Loucy (cell line): Measurements from ENCODE around the gene DOK7.

Experiments
- H2AFZ ChIP-seq: fragments of 200-600 bp; sonication (generic); 2 replicates; pipeline ENCODE4 v1.6.0; 2016; ENCODE audit warnings: antibody characterized with exemption, mild to moderate bottlenecking, low read length, moderate library complexity
- H3F3A ChIP-seq: fragments of 200-600 bp; 2 replicates; pipeline ENCODE4 v1.6.0; 2016; ENCODE audit warnings: antibody characterized with exemption, low read depth, mild to moderate bottlenecking
- H3K27me3 ChIP-seq: fragments of 200-600 bp; sonication (generic); 2 replicates; pipeline ENCODE4 v1.6.1; 2014; ENCODE audit warnings: low read length, mild to moderate bottlenecking; ENCODE audit not compliant: insufficient read depth, poor library complexity, severe bottlenecking
- H3K36me3 ChIP-seq: fragments of 200-600 bp; sonication (generic); 2 replicates; pipeline ENCODE4 v1.6.1; 2016; ENCODE audit warnings: low read length; ENCODE audit not compliant: insufficient read depth
- H3K4me1 ChIP-seq: fragments of 200-600 bp; sonication (generic); 2 replicates; pipeline ENCODE4 v1.5.1; 2014; ENCODE audit warnings: low read length, mild to moderate bottlenecking; ENCODE audit not compliant: insufficient read depth, poor library complexity, severe bottlenecking
- H3K4me2 ChIP-seq: fragments of 200-600 bp; sonication (generic); 2 replicates; pipeline ENCODE4 v1.6.0; 2014; ENCODE audit warnings: antibody characterized with exemption, low read length, low read depth, mild to moderate bottlenecking; ENCODE audit not compliant: poor library complexity, severe bottlenecking
- H3K4me3 ChIP-seq: fragments of 200-600 bp; sonication (generic); 2 replicates; pipeline ENCODE4 v1.5.1; 2014; ENCODE audit warnings: low read length, mild to moderate bottlenecking, mixed read lengths; ENCODE audit not compliant: poor library complexity, severe bottlenecking
- H3K79me2 ChIP-seq: fragments of 200-600 bp; sonication (generic); 2 replicates; pipeline ENCODE4 v1.6.1; 2014; ENCODE audit warnings: low read length; ENCODE audit not compliant: insufficient read depth
- H3K9ac ChIP-seq: fragments of 200-600 bp; sonication (generic); 2 replicates; pipeline ENCODE4 v1.6.0; 2014; ENCODE audit warnings: mild to moderate bottlenecking, low read depth, low read length, moderate library complexity; ENCODE audit not compliant: poor library complexity, severe bottlenecking
- H3K9me2 ChIP-seq: fragments of 200-600 bp; sonication (generic); replicated peaks from 2 replicates; pipeline ENCODE4 v1.6.1; 2016; ENCODE audit warnings: low read depth, low read length, mixed read lengths
- H3K9me3 ChIP-seq: fragments of 200-600 bp; sonication (generic); 2 replicates; pipeline ENCODE4 v1.6.1; 2014; ENCODE audit warnings: mild to moderate bottlenecking, antibody characterized with exemption, low read length, low read depth; ENCODE audit not compliant: insufficient read depth
- H4K20me1 ChIP-seq: fragments of 200-600 bp; sonication (generic); 2 replicates; pipeline ENCODE4 v1.6.0; 2014; ENCODE audit warnings: antibody characterized with exemption, low read length, mild to moderate bottlenecking; ENCODE audit not compliant: insufficient read depth, poor library complexity, severe bottlenecking
- EZH2phosphoT487 ChIP-seq: fragments of 200-600 bp; IDR thresholded peaks from 2 replicates; pipeline ENCODE4 v1.6.1; 2018; ENCODE audit warnings: antibody characterized with exemption, mild to moderate bottlenecking, moderate library complexity, borderline replicate concordance
- TF ChIP-seq, protein P1 (sequence below): fragments of 200-600 bp; sonication (generic); conservative IDR thresholded peaks from 2 replicates; pipeline ENCODE4 v1.5.1; 2014; ENCODE audit warnings: mild to moderate bottlenecking, antibody characterized with exemption, low read length

The DOK7 gene

DNA sequence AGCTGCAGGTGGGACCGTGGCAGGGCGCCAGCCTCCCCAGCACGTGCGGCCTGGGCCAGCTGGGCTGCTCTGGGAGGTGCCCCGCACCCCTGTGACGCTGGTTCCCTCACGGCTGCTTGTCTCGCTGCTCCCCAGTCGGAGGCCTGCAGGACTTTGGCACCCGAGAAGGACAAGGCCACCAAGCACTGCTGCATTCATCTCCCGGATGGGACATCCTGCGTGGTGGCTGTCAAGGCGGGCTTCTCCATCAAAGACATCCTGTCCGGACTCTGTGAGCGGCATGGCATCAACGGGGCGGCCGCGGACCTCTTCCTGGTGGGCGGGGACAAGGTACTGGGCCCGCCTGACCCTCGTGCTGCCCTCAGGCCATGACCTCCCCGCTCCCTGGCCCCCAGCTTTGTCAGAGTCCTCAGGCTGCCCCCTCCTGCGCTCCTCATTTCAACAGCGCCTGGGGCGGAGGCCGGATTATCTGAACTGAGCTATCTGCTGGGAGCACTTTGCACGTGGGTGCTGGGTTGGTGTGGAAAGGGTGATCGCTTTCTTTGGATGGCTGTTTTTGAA lies 40.8 kb upstream of the DOK7 start:
- H3K36me3 ChIP-seq = peaks cover 72% of the 10 kb centered on the region; the same call in 1 of the 2 replicates
- no peak overlapping the region for H3K9ac ChIP-seq
- no peaks in the 10 kb centered on the region for H4K20me1 ChIP-seq
- H3K9me2 ChIP-seq = no peaks in the 10 kb centered on the region
- H3K9me3 ChIP-seq = no peaks in the 10 kb centered on the region
- no peaks in the 10 kb centered on the region for H3K27me3 ChIP-seq
- no peaks in the 10 kb centered on the region for H3K79me2 ChIP-seq
- no peak overlapping the region for H3K4me2 ChIP-seq
- H2AFZ ChIP-seq = no peak overlapping the region
- TF ChIP-seq, protein P1, sequence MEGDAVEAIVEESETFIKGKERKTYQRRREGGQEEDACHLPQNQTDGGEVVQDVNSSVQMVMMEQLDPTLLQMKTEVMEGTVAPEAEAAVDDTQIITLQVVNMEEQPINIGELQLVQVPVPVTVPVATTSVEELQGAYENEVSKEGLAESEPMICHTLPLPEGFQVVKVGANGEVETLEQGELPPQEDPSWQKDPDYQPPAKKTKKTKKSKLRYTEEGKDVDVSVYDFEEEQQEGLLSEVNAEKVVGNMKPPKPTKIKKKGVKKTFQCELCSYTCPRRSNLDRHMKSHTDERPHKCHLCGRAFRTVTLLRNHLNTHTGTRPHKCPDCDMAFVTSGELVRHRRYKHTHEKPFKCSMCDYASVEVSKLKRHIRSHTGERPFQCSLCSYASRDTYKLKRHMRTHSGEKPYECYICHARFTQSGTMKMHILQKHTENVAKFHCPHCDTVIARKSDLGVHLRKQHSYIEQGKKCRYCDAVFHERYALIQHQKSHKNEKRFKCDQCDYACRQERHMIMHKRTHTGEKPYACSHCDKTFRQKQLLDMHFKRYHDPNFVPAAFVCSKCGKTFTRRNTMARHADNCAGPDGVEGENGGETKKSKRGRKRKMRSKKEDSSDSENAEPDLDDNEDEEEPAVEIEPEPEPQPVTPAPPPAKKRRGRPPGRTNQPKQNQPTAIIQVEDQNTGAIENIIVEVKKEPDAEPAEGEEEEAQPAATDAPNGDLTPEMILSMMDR = no peak
- TF ChIP-seq EZH2phosphoT487 = no peak
- no peaks in the 10 kb centered on the region for H3K4me1 ChIP-seq
- H3K4me3 ChIP-seq = no peak overlapping the region
- no peaks in the 10 kb centered on the region for H3F3A ChIP-seq

DNA sequence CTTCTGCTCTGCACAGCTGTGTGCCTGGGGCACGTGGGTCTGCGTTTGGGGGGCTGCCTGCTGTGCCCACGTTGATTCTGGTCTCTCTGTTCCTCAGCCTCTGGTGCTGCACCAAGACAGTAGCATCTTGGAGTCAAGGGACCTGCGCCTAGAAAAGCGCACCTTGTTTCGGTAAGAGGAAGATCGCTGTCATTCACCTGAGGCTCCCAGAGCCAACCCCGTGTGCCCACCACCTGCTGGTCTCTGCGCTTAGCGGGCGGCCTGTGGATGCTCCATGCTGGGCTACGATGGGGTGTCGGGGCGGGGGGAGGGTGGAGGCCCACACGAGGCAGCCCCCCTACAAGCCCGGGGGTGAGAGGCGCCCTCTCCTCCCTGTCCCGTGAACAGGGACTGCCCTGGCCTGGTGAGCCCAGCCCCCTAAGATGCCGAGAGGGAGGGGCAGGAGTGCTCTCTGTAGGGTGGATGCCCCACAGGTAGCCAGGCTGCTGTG lies 40.3 kb upstream of the DOK7 start:
- Histone ChIP-seq H3K9me3 (no peaks in the 10 kb centered on the region), H3K4me1 (no peaks in the 10 kb centered on the region), H3K4me2 (no peak overlapping the region), H3K9me2 (no peaks in the 10 kb centered on the region), H3F3A (no peaks in the 10 kb centered on the region), H3K79me2 (no peaks in the 10 kb centered on the region), H4K20me1 (no peaks in the 10 kb centered on the region), H3K27me3 (no peaks in the 10 kb centered on the region), H3K9ac (no peak overlapping the region), H3K4me3 (no peak overlapping the region), H2AFZ (no peak overlapping the region), H3K36me3 (peaks cover 66% of the 10 kb centered on the region; the same call in 1 of the 2 replicates)
- TF ChIP-seq, protein P1 = no peak
- no peak for TF ChIP-seq EZH2phosphoT487

- Histone ChIP-seq H3K27me3 (no peaks in the 10 kb centered on the region), H3K4me2 (no peak overlapping the region), H3K9ac (no peak overlapping the region), H3K9me3 (no peaks in the 10 kb centered on the region), H3K4me3 (no peak overlapping the region), H3K9me2 (no peaks in the 10 kb centered on the region), H4K20me1 (no peaks in the 10 kb centered on the region), H3F3A (no peaks in the 10 kb centered on the region), H2AFZ (no peak overlapping the region), H3K36me3 (peaks cover 64% of the 10 kb centered on the region; the same call in 1 of the 2 replicates), H3K4me1 (no peaks in the 10 kb centered on the region), H3K79me2 (no peaks in the 10 kb centered on the region)
- TF ChIP-seq EZH2phosphoT487 = no peak
- TF ChIP-seq, protein P1 = no peak
Measured at GRCh38 chr4:3423406-3423805, 39.7 kb upstream of the DOK7 start.
